Keratinocyte (primary cell): ENCODE results near the gene NKD1. TPM values are rescaled to one million over a fixed set of nuclear protein-coding genes. Genes with fewer than 3 reads are reported as not detected.

Experiments used
- DNase-seq: peaks from one replicate; pipeline ENCODE4 v3.0.0-alpha.2; 2011; ENCODE audit warnings: low read depth, missing footprints, low spot score
- FAIRE-seq: peaks from 2 replicates; lab custom pipeline; 2011; peaks lifted over from hg19 to GRCh38; lab: Jason Lieb, UNC
- H2AFZ ChIP-seq: 2 replicates; pipeline ENCODE4 v1.6.0; 2012; ENCODE audit warnings: low read length, control low read depth, inconsistent platforms; ENCODE audit not compliant: control insufficient read depth
- H3K27ac ChIP-seq: 2 replicates; pipeline ENCODE4 v1.5.1; 2011; ENCODE audit warnings: low read length; ENCODE audit not compliant: control insufficient read depth, insufficient read depth
- H3K27me3 ChIP-seq: 3 replicates; pipeline ENCODE4 v1.6.0; 2011; ENCODE audit warnings: low read length; ENCODE audit not compliant: control insufficient read depth, insufficient read depth; ENCODE audit errors: extremely low read depth
- H3K36me3 ChIP-seq, 2 experiments: 2 replicates in 1 of 2; 3 replicates in 1 of 2; pipeline ENCODE4 v1.5.1; 2011; ENCODE audit warnings: low read length in 2 of 2, mild to moderate bottlenecking in 1 of 2; ENCODE audit not compliant: control insufficient read depth in 2 of 2, insufficient read depth in 2 of 2; ENCODE audit errors: extremely low read depth in 1 of 2
- H3K4me1 ChIP-seq: 3 replicates; pipeline ENCODE4 v1.5.1; 2011; ENCODE audit warnings: low read length; ENCODE audit not compliant: control insufficient read depth, insufficient read depth; ENCODE audit errors: extremely low read depth
- H3K4me2 ChIP-seq: 3 replicates; pipeline ENCODE4 v1.6.0; 2011; ENCODE audit warnings: low read depth, low read length; ENCODE audit not compliant: control insufficient read depth, insufficient read depth; ENCODE audit errors: extremely low read depth
- H3K4me3 ChIP-seq, 3 experiments: fragments of 200-600 bp in 1 of 3; sonication (generic) in 1 of 3; 2 replicates in 2 of 3; 3 replicates in 1 of 3; pipeline ENCODE4 v1.5.1; 2011 to 2016; ENCODE audit warnings: low read length in 3 of 3, mild to moderate bottlenecking in 3 of 3, control low read depth in 2 of 3, inconsistent platforms in 1 of 3, low read depth in 1 of 3, mixed read lengths in 1 of 3, mixed run types in 1 of 3, moderate library complexity in 1 of 3; ENCODE audit not compliant: control insufficient read depth in 2 of 3, insufficient read depth in 2 of 3; ENCODE audit errors: extremely low read depth in 1 of 3
- H3K79me2 ChIP-seq: 2 replicates; pipeline ENCODE4 v1.6.0; 2012; ENCODE audit warnings: low read length; ENCODE audit not compliant: control insufficient read depth, insufficient read depth
- H3K9ac ChIP-seq: 3 replicates; pipeline ENCODE4 v1.6.0; 2011; ENCODE audit warnings: low read length; ENCODE audit not compliant: control insufficient read depth, insufficient read depth; ENCODE audit errors: extremely low read depth
- H3K9me1 ChIP-seq: 3 replicates; pipeline ENCODE4 v1.6.0; 2011; ENCODE audit warnings: low read length; ENCODE audit not compliant: control insufficient read depth, insufficient read depth; ENCODE audit errors: extremely low read depth
- H3K9me3 ChIP-seq: 2 replicates; pipeline ENCODE4 v1.5.1; 2012; ENCODE audit warnings: low read depth, low read length; ENCODE audit not compliant: control insufficient read depth
- H4K20me1 ChIP-seq: 3 replicates; pipeline ENCODE4 v1.6.0; 2011; ENCODE audit warnings: low read length; ENCODE audit not compliant: control insufficient read depth, insufficient read depth; ENCODE audit errors: extremely low read depth
- CTCF ChIP-seq, 3 experiments: IDR thresholded peaks in 1 of 3; conservative IDR thresholded peaks in 1 of 3; optimal IDR thresholded peaks in 1 of 3; 2 replicates in 2 of 3; 3 replicates in 1 of 3; pipeline versions ENCODE3 to v1.5.1; 2011; ENCODE audit warnings: low read length in 3 of 3, mild to moderate bottlenecking in 3 of 3, moderate library complexity in 2 of 3, control low read depth in 1 of 3, inconsistent platforms in 1 of 3; ENCODE audit not compliant: insufficient read depth in 2 of 3; ENCODE audit errors: extremely low read depth in 1 of 3
- EZH2 ChIP-seq: IDR thresholded peaks from one replicate; pipeline ENCODE4 v1.6.1; 2012; ENCODE audit warnings: inconsistent platforms, mild to moderate bottlenecking, low read length, moderate library complexity
- dilution Hi-C: fragments of 300-500 bp; cut with MboI; formaldehyde crosslinking; loops from one replicate; pipeline ENCODE4 v1.7.0; 2020; ENCODE audit warnings: low sequenced_read_pairs; ENCODE audit not compliant: extremely low pct_ligation_motif_present
- polyA plus RNA-seq, 5 experiments: library from polyadenylated mRNA; depleted of rRNA in 3 of 5; stranded (reverse) in 3 of 5; stranded (forward) in 1 of 5; unstranded in 1 of 5; fragments of >200 nt; gene quantifications; 1 replicate in 1 of 5; 2 replicates in 3 of 5; 3 replicates in 1 of 5; pipeline versions ENCODE4 v1.2.1 to v1.2.3, GENCODE V29; 2011 to 2012; ENCODE audit warnings: missing spikeins in 2 of 5, low read depth in 1 of 5, low replicate concordance in 1 of 5

Gene NKD1
- polyA plus RNA-seq, 1 donor (not counting 4 experiments of a cell fraction or from before 2014, with no cell fraction given): 0.62 TPM

DNA sequence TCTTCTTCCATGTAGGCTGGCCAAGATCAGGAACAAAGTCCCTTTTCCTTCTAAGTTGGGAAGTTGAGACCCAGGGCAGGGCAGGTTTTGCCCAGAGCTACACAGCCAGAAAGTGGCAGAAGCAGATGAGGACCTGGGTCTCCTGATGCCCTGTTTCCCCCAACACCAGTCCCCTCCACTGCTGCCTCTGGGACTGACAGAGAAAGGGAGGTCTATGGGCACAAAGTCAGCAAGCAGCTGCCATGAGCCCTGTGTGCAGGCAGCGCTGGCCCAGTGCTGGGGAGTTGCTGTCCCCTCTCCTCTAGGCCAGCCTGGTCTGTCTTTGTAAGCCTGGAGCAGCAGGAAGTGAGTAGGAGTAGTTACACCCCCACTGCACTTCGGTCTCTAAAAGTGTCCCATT is 46.9 kb upstream of the NKD1 start:
- no peak for FAIRE-seq

GRCh38 chr16:50501986-50502615 is 46.1 kb upstream of the NKD1 start:
- Histone ChIP-seq H3K9me3 (no peaks in the 10 kb centered on the region), H3K27me3 (no peaks in the 10 kb centered on the region), H3K4me1 (no peaks in the 10 kb centered on the region), H3K4me3 (no peak overlapping the region), H2AFZ (no peak overlapping the region), H3K27ac (no peak overlapping the region), H3K79me2 (no peaks in the 10 kb centered on the region), H3K9ac (no peak overlapping the region), H4K20me1 (no peaks in the 10 kb centered on the region), H3K9me1 (no peaks in the 10 kb centered on the region), H3K36me3 (no peaks in the 10 kb centered on the region), H3K4me2 (no peak overlapping the region)
- TF ChIP-seq EZH2 (no peak), CTCF (optimal IDR thresholded peaks at IDR 0.05 in 1 of 3, IDR thresholded peaks at IDR 0.05 in 1 of 3, conservative IDR thresholded peaks at IDR 0.05 in 1 of 3; ENCODE audit: extremely low read depth in 1 of 3, insufficient read depth in 2 of 3, low read length in 3 of 3) (no peak)
- DNase-seq (no peak), FAIRE-seq (no peak)
- dilution Hi-C loops: no loop called here

More for the DNA sequence above, 46.9 kb upstream of the NKD1 start:
- Histone ChIP-seq H3K4me2 (no peak overlapping the region), H3K4me3 (no peak overlapping the region), H3K9me3 (no peaks in the 10 kb centered on the region), H3K79me2 (no peaks in the 10 kb centered on the region), H3K27ac (no peak overlapping the region), H3K9me1 (no peaks in the 10 kb centered on the region), H3K9ac (no peak overlapping the region), H3K4me1 (no peaks in the 10 kb centered on the region), H4K20me1 (no peaks in the 10 kb centered on the region), H3K36me3 (no peaks in the 10 kb centered on the region), H3K27me3 (no peaks in the 10 kb centered on the region), H2AFZ (no peak overlapping the region)
- dilution Hi-C loops: no loop called here
- no peak for TF ChIP-seq CTCF (optimal IDR thresholded peaks at IDR 0.05 in 1 of 3, IDR thresholded peaks at IDR 0.05 in 1 of 3, conservative IDR thresholded peaks at IDR 0.05 in 1 of 3; ENCODE audit: extremely low read depth in 1 of 3, insufficient read depth in 2 of 3, low read length in 3 of 3)
- no peak for TF ChIP-seq EZH2
- no peak for DNase-seq
